Nephron progenitor cell (in vitro differentiated cells): Measurements from ENCODE around the gene SYK.

ENCODE experiments used
- DNase-seq: peaks from one replicate; pipeline ENCODE4 v3.0.0; 2021
- H3K27ac Mint-ChIP-seq: 2 replicates; pipeline ENCODE4 v1.8.0; 2021; ENCODE audit warnings: mild to moderate bottlenecking, moderate library complexity, mixed read lengths
- H3K27me3 Mint-ChIP-seq: 2 replicates; pipeline ENCODE4 v1.8.0; 2021; ENCODE audit warnings: mild to moderate bottlenecking, low read depth, mixed read lengths; ENCODE audit not compliant: poor library complexity
- H3K36me3 Mint-ChIP-seq: 2 replicates; pipeline ENCODE4 v1.8.0; 2021; ENCODE audit warnings: low read depth, mixed read lengths
- H3K4me1 Mint-ChIP-seq: 2 replicates; pipeline ENCODE4 v1.8.0; 2021; ENCODE audit warnings: mixed read lengths
- H3K4me3 Mint-ChIP-seq: 2 replicates; pipeline ENCODE4 v1.8.0; 2021; ENCODE audit warnings: mild to moderate bottlenecking, moderate library complexity, mixed read lengths
- H3K9me3 Mint-ChIP-seq: 2 replicates; pipeline ENCODE4 v1.8.0; 2021; ENCODE audit warnings: mild to moderate bottlenecking, moderate library complexity, mixed read lengths
- TF ChIP-seq, protein P1 (sequence below): fragments of 200-600 bp; sonication (generic); IDR thresholded peaks from 2 replicates; pipeline ENCODE4 v1.5.0; 2021; ENCODE audit warnings: antibody characterized with exemption

The SYK gene

DNA sequence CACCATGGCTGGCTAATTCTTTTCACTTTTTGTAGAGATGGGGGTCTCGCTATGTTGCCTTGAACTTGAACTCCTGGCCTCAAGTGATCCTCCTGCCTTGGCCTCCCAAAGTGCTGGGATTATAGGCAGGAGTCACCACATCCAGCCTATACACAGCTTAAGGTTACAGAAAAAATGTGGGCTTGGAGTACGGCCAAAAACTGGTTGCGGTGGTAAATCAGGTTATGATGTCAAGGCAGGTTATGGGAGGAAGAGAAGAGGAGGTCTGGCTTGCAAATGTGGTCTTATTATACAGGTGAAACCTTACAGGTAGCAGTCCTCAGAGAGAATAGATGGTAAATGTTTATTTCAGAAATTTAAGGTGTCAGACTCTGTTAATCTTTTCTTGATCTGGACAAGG, 30.7 kb upstream of the SYK start:
- Mint-ChIP-seq H3K4me1 (no peaks in the 10 kb centered on the region), H3K36me3 (peaks cover 5% of the 10 kb centered on the region), H3K27me3 (peaks cover 3% of the 10 kb centered on the region), H3K4me3 (no peak overlapping the region), H3K27ac (no peak overlapping the region), H3K9me3 (peaks cover 46% of the 10 kb centered on the region)
- TF ChIP-seq, protein P1, sequence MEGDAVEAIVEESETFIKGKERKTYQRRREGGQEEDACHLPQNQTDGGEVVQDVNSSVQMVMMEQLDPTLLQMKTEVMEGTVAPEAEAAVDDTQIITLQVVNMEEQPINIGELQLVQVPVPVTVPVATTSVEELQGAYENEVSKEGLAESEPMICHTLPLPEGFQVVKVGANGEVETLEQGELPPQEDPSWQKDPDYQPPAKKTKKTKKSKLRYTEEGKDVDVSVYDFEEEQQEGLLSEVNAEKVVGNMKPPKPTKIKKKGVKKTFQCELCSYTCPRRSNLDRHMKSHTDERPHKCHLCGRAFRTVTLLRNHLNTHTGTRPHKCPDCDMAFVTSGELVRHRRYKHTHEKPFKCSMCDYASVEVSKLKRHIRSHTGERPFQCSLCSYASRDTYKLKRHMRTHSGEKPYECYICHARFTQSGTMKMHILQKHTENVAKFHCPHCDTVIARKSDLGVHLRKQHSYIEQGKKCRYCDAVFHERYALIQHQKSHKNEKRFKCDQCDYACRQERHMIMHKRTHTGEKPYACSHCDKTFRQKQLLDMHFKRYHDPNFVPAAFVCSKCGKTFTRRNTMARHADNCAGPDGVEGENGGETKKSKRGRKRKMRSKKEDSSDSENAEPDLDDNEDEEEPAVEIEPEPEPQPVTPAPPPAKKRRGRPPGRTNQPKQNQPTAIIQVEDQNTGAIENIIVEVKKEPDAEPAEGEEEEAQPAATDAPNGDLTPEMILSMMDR: no peak
- no peak for DNase-seq

DNA sequence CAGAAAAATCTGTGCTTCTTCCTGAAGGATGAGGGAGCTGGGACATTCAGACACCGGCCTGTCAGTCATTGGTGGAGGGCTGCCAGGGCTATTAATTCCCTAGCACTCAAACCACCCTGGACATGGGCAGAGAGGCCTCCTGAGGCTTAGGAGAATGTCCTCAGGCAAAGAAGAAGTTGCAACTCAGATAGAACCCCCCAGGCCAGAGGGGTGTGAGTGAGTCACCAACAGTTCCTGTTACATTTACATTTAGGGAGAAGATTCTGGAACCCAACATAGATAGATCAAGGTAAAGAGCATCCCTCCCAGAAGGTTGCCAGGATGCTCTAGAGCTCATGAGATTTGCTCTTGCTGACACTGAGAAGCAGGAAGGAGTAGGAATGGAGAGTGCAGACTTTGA, 29.2 kb upstream of the SYK start:
- TF ChIP-seq, protein P1: no peak
- Mint-ChIP-seq H3K27ac (no peak overlapping the region), H3K27me3 (peaks cover 3% of the 10 kb centered on the region), H3K4me1 (no peaks in the 10 kb centered on the region), H3K36me3 (peaks cover 5% of the 10 kb centered on the region), H3K4me3 (no peak overlapping the region), H3K9me3 (peaks cover 31% of the 10 kb centered on the region)
- DNase-seq: no peak

DNA sequence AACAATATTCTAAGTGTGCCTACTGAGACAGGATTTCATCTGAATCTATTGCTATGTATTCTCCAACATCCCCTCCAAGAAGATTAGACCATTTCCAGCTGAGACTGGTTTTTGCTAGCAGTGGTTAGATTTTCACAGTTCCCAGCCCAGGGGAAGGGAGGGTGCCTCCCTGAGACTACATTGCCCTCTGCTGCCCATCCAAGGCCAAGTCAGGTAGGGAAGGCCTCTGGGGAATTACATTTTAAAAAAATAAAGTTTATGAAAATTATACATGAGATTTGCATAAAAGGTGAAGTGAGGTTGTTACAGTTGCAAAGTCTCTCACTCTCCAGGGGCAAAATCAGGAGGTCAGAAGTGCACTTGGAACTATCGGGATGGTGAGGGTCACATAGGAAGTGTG, 28.0 kb upstream of the SYK start:
- no peak for DNase-seq
- H3K27ac Mint-ChIP-seq: no peak overlapping the region
- TF ChIP-seq, protein P1: peak; percentile 34
- peaks cover under 1% of the 10 kb centered on the region for H3K4me1 Mint-ChIP-seq
- no peak overlapping the region for H3K4me3 Mint-ChIP-seq
- H3K9me3 Mint-ChIP-seq: peaks cover 19% of the 10 kb centered on the region
- H3K27me3 Mint-ChIP-seq: peaks cover 7% of the 10 kb centered on the region
- H3K36me3 Mint-ChIP-seq: no peaks in the 10 kb centered on the region

DNA sequence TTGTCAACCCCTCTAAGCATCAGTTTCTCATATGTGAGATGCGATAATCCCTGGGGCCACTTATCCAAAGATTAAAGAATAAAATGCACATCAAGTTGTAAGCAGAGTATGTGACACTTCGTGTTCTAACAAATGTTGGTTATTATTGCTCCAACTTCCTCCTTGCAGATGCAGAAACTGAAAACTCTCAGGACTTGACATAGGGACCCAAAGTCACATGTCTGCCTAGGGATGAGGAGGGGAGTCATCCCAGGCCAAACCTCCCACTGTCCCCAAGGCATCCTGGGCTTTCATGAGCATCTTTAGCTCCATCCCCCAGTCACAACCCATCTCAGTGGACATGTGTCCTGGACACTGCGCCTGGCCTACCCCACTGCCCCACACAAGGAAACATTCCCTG, 27.5 kb upstream of the SYK start:
- Mint-ChIP-seq H3K9me3 (peaks cover 19% of the 10 kb centered on the region), H3K27me3 (peaks cover 7% of the 10 kb centered on the region), H3K27ac (no peak overlapping the region), H3K36me3 (no peaks in the 10 kb centered on the region), H3K4me1 (peaks cover 5% of the 10 kb centered on the region), H3K4me3 (no peak overlapping the region)
- TF ChIP-seq, protein P1: no peak
- DNase-seq: no peak

DNA sequence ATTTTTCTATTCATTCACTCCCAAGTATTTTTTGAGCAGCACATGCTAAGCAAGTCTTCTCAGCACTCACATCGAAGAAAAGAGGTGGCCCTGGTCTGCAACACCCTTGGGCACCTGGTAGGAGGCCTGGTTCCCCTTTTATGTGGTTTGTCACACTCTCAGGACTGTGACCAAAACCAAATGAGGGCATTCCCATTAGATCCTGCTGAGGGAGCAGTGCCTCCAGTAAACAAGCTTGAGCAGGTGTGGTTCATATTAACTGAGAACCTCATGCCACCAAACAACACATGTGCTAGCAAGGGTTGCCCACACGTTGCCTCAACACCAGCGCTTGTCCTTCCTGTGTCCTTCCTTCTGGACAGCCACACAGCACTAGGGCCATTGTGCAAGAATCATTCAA, 26.9 kb upstream of the SYK start:
- Mint-ChIP-seq H3K4me3 (no peak overlapping the region), H3K36me3 (no peaks in the 10 kb centered on the region), H3K9me3 (peaks cover 14% of the 10 kb centered on the region), H3K27me3 (peaks cover 3% of the 10 kb centered on the region), H3K4me1 (peaks cover 5% of the 10 kb centered on the region), H3K27ac (no peak overlapping the region)
- TF ChIP-seq, protein P1: no peak
- DNase-seq: no peak

DNA sequence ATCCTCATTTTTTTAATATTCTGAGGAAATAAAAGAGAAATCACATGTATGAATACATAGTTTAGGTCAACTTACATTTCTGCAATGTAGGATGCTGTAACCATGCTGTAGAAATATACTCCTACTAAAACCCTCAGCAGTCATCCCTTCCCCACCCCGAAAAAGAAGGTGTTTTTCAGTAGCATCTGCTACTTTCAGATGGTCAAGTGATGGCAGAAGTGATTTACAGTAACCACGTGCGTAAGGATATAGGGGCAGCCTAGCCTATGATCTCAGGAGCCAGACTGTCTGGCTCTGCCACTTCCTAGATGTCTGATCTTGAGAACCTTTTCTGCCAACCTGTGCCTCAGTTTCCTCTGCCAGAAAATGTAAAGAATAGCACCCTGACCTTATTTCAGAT, 26.0 kb upstream of the SYK start:
- Mint-ChIP-seq H3K4me1 (peaks cover 5% of the 10 kb centered on the region), H3K27me3 (peaks cover 3% of the 10 kb centered on the region), H3K9me3 (peaks cover 6% of the 10 kb centered on the region), H3K36me3 (no peaks in the 10 kb centered on the region), H3K4me3 (no peak overlapping the region), H3K27ac (no peak overlapping the region)
- TF ChIP-seq, protein P1: no peak
- DNase-seq: no peak
